H9 (cell line): ENCODE data around the gene NEGR1. TPM values are rescaled to one million over a fixed set of nuclear protein-coding genes. Genes with fewer than 3 reads are reported as not detected.

ENCODE experiments used
- DNase-seq: peaks from one replicate; pipeline ENCODE4 v3.0.0-alpha.2; 2017
- H2AFZ ChIP-seq: one replicate; pipeline ENCODE4 v1.6.1; 2013; ENCODE audit warnings: mild to moderate bottlenecking, low read length, control low read depth, moderate library complexity
- H2AK5ac ChIP-seq: 2 replicates; pipeline ENCODE4 v1.6.1; 2013; ENCODE audit warnings: low read length, control low read depth, mixed read lengths; ENCODE audit not compliant: insufficient read length
- H2BK120ac ChIP-seq: one replicate; pipeline ENCODE4 v1.6.1; 2013; ENCODE audit warnings: low read depth, mild to moderate bottlenecking, low read length, control low read depth, inconsistent platforms; ENCODE audit not compliant: poor library complexity, severe bottlenecking
- H2BK12ac ChIP-seq: 2 replicates; pipeline ENCODE4 v1.6.1; 2013; ENCODE audit warnings: low read length, control low read depth, mixed read lengths, low read depth; ENCODE audit not compliant: insufficient read length
- H2BK15ac ChIP-seq: 2 replicates; pipeline ENCODE4 v1.6.1; 2013; ENCODE audit warnings: low read depth, low read length, control low read depth
- H2BK20ac ChIP-seq: one replicate; pipeline ENCODE4 v1.6.1; 2013; ENCODE audit warnings: low read depth, mild to moderate bottlenecking, low read length, control low read depth, inconsistent platforms; ENCODE audit not compliant: poor library complexity, severe bottlenecking
- H2BK5ac ChIP-seq: 2 replicates; pipeline ENCODE4 v1.6.1; 2013; ENCODE audit warnings: low read length, control low read depth, mixed read lengths; ENCODE audit not compliant: insufficient read length
- H3K14ac ChIP-seq: 2 replicates; pipeline ENCODE4 v1.6.1; 2013; ENCODE audit warnings: low read length, control low read depth; ENCODE audit not compliant: insufficient read depth
- H3K18ac ChIP-seq: 2 replicates; pipeline ENCODE4 v1.6.1; 2013; ENCODE audit warnings: low read depth, mild to moderate bottlenecking, mixed read lengths, low read length, control low read depth; ENCODE audit not compliant: insufficient read length
- H3K23ac ChIP-seq: 2 replicates; pipeline ENCODE4 v1.6.1; 2013; ENCODE audit warnings: low read length, control low read depth, mixed read lengths, low read depth; ENCODE audit not compliant: insufficient read length
- H3K23me2 ChIP-seq: 2 replicates; pipeline ENCODE4 v1.6.1; 2013; ENCODE audit warnings: low read depth, mild to moderate bottlenecking, mixed read lengths, low read length, control low read depth; ENCODE audit not compliant: insufficient read length, poor library complexity, severe bottlenecking
- H3K27ac ChIP-seq: 2 replicates; pipeline ENCODE4 v1.5.1; 2013; ENCODE audit warnings: low read length, control low read depth, mixed read lengths, low read depth; ENCODE audit not compliant: insufficient read length
- H3K27me3 ChIP-seq: 2 replicates; pipeline ENCODE4 v1.6.1; 2013; ENCODE audit warnings: low read length, control low read depth, inconsistent platforms; ENCODE audit not compliant: insufficient read depth
- H3K4ac ChIP-seq: 2 replicates; pipeline ENCODE4 v1.6.1; 2013; ENCODE audit warnings: low read depth, mild to moderate bottlenecking, control low read depth, inconsistent platforms, low read length, moderate library complexity
- H3K4me1 ChIP-seq: 2 replicates; pipeline ENCODE4 v1.6.1; 2013; ENCODE audit warnings: low read length, control low read depth, inconsistent platforms; ENCODE audit not compliant: insufficient read depth
- H3K4me2 ChIP-seq: 2 replicates; pipeline ENCODE4 v1.6.1; 2013; ENCODE audit warnings: low read length, control low read depth, mixed read lengths; ENCODE audit not compliant: insufficient read length, insufficient read depth
- H3K56ac ChIP-seq: 2 replicates; pipeline ENCODE4 v1.6.1; 2013; ENCODE audit warnings: low read depth, mild to moderate bottlenecking, mixed read lengths, low read length, control low read depth; ENCODE audit not compliant: insufficient read length
- H3K79me1 ChIP-seq: 2 replicates; pipeline ENCODE4 v1.6.1; 2013; ENCODE audit warnings: low read depth, mild to moderate bottlenecking, moderate library complexity, low read length, control low read depth, inconsistent platforms; ENCODE audit not compliant: insufficient read depth, poor library complexity, severe bottlenecking
- H3K79me2 ChIP-seq: 2 replicates; pipeline ENCODE4 v1.6.1; 2013; ENCODE audit warnings: low read length, control low read depth, inconsistent platforms; ENCODE audit not compliant: insufficient read depth
- H3K9ac ChIP-seq: 2 replicates; pipeline ENCODE4 v1.6.1; 2013; ENCODE audit warnings: low read length, control low read depth, mixed read lengths; ENCODE audit not compliant: insufficient read length; ENCODE audit errors: extremely low read depth
- H3K9me3 ChIP-seq: one replicate; pipeline ENCODE4 v1.6.1; 2013; ENCODE audit warnings: low read depth, low read length, inconsistent platforms; ENCODE audit not compliant: control insufficient read depth
- H3T11ph ChIP-seq: one replicate; pipeline ENCODE4 v1.6.1; 2013; ENCODE audit warnings: mild to moderate bottlenecking, low read length, control low read depth, inconsistent platforms
- H4K20me1 ChIP-seq: one replicate; pipeline ENCODE4 v1.6.1; 2013; ENCODE audit not compliant: control insufficient read depth, insufficient read length, insufficient read depth
- H4K5ac ChIP-seq: 2 replicates; pipeline ENCODE4 v1.6.1; 2013; ENCODE audit warnings: low read depth, mild to moderate bottlenecking, mixed read lengths, low read length, control low read depth; ENCODE audit not compliant: insufficient read length
- H4K8ac ChIP-seq: replicated peaks from 2 replicates; pipeline ENCODE4 v1.6.1; 2013; ENCODE audit warnings: low read length, control low read depth, mixed read lengths, low read depth; ENCODE audit not compliant: insufficient read length
- H4K91ac ChIP-seq: 2 replicates; pipeline ENCODE4 v1.6.1; 2013; ENCODE audit warnings: low read depth, mild to moderate bottlenecking, moderate library complexity, mixed read lengths, low read length, control low read depth; ENCODE audit not compliant: insufficient read length
- H3K27ac Mint-ChIP-seq, 3 experiments: 2 replicates in 2 of 3; 3 replicates in 1 of 3; pipeline ENCODE4 v1.8.0; 2020 to 2021; ENCODE audit warnings: mixed read lengths in 3 of 3, mild to moderate bottlenecking in 1 of 3, moderate library complexity in 1 of 3
- H3K27me3 Mint-ChIP-seq: 2 replicates; pipeline ENCODE4 v1.8.0; 2021; ENCODE audit warnings: low read depth, mild to moderate bottlenecking, moderate library complexity, mixed read lengths
- H3K36me3 Mint-ChIP-seq, 3 experiments: 2 replicates in 2 of 3; 3 replicates in 1 of 3; pipeline ENCODE4 v1.8.0; 2020 to 2021; ENCODE audit warnings: low read depth in 3 of 3, mixed read lengths in 3 of 3; ENCODE audit not compliant: insufficient read depth in 1 of 3
- H3K4me1 Mint-ChIP-seq, 2 experiments: 2 replicates each; pipeline ENCODE4 v1.8.0; 2020; ENCODE audit warnings: mixed read lengths in 2 of 2
- H3K4me3 Mint-ChIP-seq, 2 experiments: 2 replicates in 1 of 2; 3 replicates in 1 of 2; pipeline ENCODE4 v1.8.0; 2020 to 2021; ENCODE audit warnings: mild to moderate bottlenecking in 2 of 2, mixed read lengths in 2 of 2, moderate library complexity in 1 of 2
- H3K9me3 Mint-ChIP-seq, 2 experiments: 2 replicates in 1 of 2; 3 replicates in 1 of 2; pipeline ENCODE4 v1.8.0; 2020; ENCODE audit warnings: mild to moderate bottlenecking in 2 of 2, mixed read lengths in 2 of 2, moderate library complexity in 1 of 2
- CTCF ChIP-seq: fragments of 200-600 bp; sonication (generic); conservative IDR thresholded peaks from 3 replicates; pipeline ENCODE4 v1.8.0; 2021; ENCODE audit warnings: antibody characterized with exemption, mild to moderate bottlenecking
- WGBS: extraction: QIAGEN DNeasy Blood & Tissue Kit; methylation state at CpG from one replicate; pipeline ENCODE4 v1.1.7; 2013; ENCODE audit warnings: missing lambda C conversion rate, low lambda C conversion rate, mixed read lengths; ENCODE audit not compliant: insufficient read length; ENCODE audit errors: extremely low coverage; 5-methylcytosine and 5-hydroxymethylcytosine counted together
- total RNA-seq: library from RNA; stranded (reverse); gene quantifications from 2 replicates; pipeline ENCODE4 v1.2.1, GENCODE V29; 2021

NEGR1 gene
- total RNA-seq, 1 experiment from 2014 or later = 0.13 TPM

DNA sequence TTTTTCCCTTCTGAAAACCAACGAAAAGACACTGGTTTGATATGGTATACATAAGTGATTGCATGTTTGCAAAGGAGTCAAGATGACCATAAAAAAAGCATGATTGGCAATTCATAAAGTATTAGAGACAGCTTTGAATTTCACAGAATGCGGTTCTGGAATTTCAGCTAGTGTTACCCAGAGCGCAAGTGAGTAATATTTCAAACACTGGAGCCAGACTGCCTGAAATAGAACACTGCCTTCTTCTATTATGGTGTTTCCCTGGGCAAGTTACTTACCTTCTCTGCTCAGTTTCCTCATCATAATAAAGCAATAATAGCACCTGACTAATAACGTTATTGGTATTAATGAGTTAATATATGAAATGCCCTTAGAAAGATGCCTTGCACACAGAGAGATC, 54.7 kb downstream of the NEGR1 start:
- Mint-ChIP-seq H3K27me3 (no peaks in the 10 kb centered on the region; the same call in 1 of the 2 replicates), H3K4me1 (no peaks in the 10 kb centered on the region), H3K4me3 (no peak overlapping the region), H3K36me3 (no peaks in the 10 kb centered on the region), H3K27ac (no peak overlapping the region), H3K9me3 (no peaks in the 10 kb centered on the region)
- H2BK15ac ChIP-seq = no peak overlapping the region
- H3K27me3 ChIP-seq = no peaks in the 10 kb centered on the region
- no peak overlapping the region for H2AK5ac ChIP-seq
- DNase-seq = no peak
- no peak overlapping the region for H3K56ac ChIP-seq
- no peak overlapping the region for H3K4me2 ChIP-seq
- no peak overlapping the region for H3K14ac ChIP-seq
- TF ChIP-seq CTCF = no peak
- no peak overlapping the region for H4K5ac ChIP-seq
- H3K79me1 ChIP-seq = no peaks in the 10 kb centered on the region
- H2BK120ac ChIP-seq = no peak overlapping the region
- no peak overlapping the region for H4K91ac ChIP-seq
- no peak overlapping the region for H3K4ac ChIP-seq
- H3K23me2 ChIP-seq = no peaks in the 10 kb centered on the region
- no CpG with 5 or more reads among the region's 4 CpGs for WGBS
- no peak overlapping the region for H2BK5ac ChIP-seq
- no peaks in the 10 kb centered on the region for H4K20me1 ChIP-seq
- H3T11ph ChIP-seq = no peak overlapping the region
- no peak overlapping the region for H3K18ac ChIP-seq
- no peak overlapping the region for H2AFZ ChIP-seq
- H4K8ac ChIP-seq = no peak overlapping the region
- H3K4me1 ChIP-seq = no peaks in the 10 kb centered on the region
- no peak overlapping the region for H3K27ac ChIP-seq
- H3K9ac ChIP-seq = no peak overlapping the region
- H3K9me3 ChIP-seq = no peaks in the 10 kb centered on the region
- H3K79me2 ChIP-seq = no peaks in the 10 kb centered on the region
- no peak overlapping the region for H2BK20ac ChIP-seq
- no peak overlapping the region for H2BK12ac ChIP-seq
- H3K23ac ChIP-seq = no peak overlapping the region
